GM18951 (cell line): ENCODE measurements around the gene CCDC85C.

Source experiments
- POLR2A ChIP-seq: IDR thresholded peaks from 4 replicates; pipeline ENCODE4 v1.6.1; 2011; ENCODE audit warnings: mild to moderate bottlenecking; ENCODE audit not compliant: insufficient read length, insufficient read depth; ENCODE audit errors: extremely low read depth
- in situ Hi-C: fragments of 300-500 bp; cut with MboI; formaldehyde crosslinking; loops from one replicate; pipeline ENCODE4 v1.12.0; 2022; ENCODE audit warnings: low sequenced_read_pairs, mixed read lengths, inconsistent platforms; ENCODE audit not compliant: unreplicated experiment

CCDC85C gene

DNA sequence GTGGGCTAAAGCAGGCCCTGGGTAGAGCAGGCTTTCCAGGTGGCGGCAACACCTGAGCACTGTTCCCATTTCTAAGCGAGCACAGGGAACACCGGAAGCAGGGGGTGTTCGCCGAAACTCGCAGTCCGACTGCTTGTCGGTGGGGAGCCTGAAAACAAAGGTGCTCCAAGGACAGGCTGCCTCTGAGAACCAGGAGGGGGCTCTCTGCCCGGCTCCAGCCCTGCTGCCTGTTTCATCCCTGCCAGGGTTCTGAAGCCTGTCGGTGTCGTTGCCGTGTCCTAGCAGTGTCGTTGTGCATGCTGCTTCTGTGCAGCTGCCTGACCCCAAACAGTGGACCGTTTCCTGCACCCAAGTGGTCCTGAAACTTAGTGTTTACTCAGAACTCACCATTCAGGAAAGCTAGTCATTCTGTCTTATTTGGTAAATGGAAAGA lies 101.0 kb downstream of the CCDC85C start:
- no peak for TF ChIP-seq POLR2A
- in situ Hi-C loops, result loop anchor here (25.0 kb wide), 1 partner anchor 384 kb away; no protein-coding TSS in a partner anchor

DNA sequence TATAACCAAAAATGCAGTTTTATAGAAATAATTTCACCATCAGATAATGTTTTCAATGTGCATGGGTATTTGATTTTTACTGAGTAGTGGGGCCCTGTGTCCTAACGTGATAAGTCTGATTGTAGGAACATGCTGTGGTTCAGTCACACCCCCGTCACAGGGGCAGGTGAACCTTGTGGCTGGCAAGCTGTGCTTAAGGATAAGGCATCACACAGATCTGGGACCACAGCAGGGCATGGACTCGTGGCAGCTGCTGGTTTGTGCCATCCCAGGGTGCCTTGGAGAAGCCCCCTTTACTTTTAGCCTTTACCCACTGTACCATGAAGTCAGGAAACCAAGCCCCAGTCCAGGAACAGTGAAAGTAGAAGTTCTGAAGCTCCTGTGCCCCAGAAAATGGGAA lies 106.1 kb downstream of the CCDC85C start:
- TF ChIP-seq POLR2A, result no peak
- in situ Hi-C loops, result no loop called here

DNA sequence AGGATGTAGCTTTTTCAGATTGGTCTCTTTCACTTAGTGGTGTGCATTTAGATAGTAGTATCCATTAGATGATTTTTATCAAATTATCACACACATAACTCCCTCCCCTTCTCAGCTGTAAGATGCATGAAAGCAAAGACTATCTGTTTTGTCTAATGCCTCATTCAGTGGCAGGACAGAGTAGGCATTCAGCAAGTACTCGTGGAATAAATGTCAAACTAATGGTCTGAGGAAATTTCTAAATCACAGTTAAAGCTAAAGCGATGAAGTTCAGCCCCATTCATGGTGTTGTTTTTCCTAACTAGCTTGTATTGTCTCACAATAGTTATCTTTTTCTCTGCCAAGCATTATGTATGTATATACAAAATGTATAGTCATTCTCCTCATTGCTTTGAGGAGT lies 106.7 kb downstream of the CCDC85C start:
- in situ Hi-C loops, result no loop called here

DNA sequence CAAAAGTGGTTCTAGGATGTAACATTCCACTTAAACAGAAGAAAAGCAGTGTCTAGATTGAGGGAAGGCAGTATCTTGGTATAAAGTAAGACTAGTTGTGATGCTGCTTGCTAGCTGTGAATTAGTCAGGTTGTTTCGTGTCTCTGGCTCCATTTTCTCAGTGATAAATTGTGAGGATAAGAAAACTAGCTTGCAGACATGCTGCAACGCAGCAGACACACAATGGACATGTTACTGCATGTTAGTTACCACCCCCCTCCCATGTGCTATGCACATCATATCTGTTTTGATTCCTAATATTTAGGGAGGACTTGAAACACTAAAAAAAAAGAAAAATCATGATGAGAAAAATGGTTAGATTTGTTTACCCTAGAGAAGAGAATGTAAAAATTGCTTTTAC lies 119.9 kb downstream of the CCDC85C start:
- no peak for TF ChIP-seq POLR2A
- in situ Hi-C loops, result no loop called here

More for the DNA sequence above, 106.7 kb downstream of the CCDC85C start:
- TF ChIP-seq POLR2A, result no peak

DNA sequence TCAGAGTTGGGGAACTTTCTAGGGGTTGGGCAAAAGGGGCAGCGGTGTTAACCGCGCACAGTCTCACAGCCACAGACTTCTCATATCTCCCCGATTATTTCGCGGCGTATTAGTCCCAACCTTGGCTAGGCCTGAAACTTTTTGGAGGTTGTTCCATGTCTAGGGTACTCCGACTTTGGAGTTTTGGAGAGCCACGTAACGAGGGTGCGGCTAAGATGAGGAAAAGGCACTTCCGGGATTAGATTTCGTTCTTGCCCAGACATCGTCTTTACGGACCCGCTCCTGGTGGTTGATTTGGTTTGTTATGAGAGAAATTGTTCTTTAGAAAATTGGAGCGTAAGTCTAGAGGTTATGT lies 122.3 kb downstream of the CCDC85C start:
- no peak for TF ChIP-seq POLR2A
- in situ Hi-C loops, result no loop called here

DNA sequence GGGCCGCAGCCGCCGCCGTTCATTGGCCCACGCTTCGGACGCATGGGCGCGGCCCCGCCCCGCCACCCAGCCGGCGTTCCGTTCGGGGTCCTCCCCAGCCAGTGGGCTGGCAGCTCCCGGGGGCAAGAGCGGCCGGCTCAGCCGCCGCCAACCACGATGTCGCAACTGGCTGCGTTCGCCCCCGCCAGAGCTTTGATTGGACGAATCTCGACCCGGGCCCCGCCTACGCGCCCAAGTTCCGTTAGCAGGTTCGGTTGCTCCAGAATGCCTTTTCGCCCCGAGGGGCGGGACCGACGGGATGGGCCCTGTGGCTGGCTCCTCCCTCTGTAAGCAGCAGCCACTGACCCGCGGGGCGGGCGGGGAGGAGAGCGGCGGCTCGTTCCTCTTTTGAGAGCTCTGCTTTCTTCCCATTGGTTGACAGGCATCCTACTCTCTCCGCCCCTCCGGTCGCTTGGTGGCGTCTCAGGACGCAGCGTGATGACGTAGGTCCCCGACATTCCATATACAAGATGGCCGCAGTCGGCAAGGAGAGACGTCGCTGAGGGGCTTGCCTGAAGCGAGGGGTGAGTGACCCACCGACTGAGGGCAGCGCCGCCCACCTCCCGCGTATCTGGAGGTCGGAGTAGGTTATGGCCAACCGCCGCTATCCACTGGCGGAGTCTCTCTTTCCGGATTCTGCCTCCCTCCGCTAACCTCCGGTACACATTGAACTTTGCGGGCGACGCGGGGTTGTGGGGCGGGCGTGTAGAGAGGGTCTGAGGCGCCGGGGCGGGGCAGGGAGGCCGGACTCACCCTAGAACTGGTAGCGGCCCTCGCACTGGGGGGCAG lies 122.9 kb downstream of the CCDC85C start, which contains the start of gene CCNK:
Gene CCNK, plus strand, starts transcription at position 493 of the 828 bp plus-strand sequence. CDS start 11,269 bp downstream, outside the sequence.
- in situ Hi-C loops, result no loop called here
- peak; percentile 93 for TF ChIP-seq POLR2A

DNA sequence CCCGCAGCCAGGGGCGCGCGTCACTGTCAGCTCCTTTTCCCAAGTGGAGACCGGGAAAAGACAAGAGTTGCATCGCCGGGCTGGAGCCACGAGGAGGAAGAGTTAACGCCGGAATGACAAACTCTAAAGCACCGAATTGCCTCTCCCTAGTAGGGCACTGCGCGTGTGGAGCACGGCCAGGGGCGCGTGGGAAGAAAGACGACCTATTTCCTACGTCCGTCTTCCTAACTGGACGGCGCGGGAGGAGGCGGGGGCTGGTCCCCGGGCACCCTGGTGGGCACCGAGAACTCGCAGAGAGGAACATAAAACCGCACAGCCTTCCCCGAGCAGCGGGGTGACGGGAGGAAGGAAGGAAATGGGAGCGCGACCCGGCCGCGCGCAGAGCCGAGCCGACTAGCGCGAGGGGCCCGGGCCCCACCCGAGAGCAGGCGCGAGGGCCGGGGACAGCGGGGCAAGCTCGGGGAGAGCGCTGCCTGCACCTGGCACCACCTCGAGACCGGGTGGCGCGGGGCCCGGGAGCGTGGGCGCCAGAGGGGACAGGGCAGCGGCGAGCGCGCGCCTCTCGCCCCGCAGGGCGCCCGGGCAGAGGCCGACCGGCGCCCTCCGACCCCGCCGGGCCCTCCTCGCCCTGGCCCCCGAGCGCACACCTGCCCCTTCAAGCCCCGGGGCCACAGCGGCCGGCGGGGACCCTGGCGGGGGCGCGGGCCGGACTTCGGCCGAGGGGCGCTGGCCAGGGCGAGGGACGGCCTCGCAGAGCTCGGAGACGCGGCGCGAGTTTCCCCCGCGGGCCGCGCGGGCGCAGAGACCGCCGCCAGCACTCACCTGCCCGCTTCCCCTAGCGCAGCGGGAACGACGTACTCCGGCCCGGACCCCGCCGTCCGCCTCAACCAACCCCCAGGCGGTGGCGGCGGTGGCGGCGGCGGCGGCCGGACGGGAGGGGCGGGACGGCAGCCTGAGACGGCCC lies 123.8 kb downstream of the CCDC85C start, which contains the start of gene SETD3:
Gene SETD3, minus strand, starts transcription at position 954 of the 964 bp plus-strand sequence. CDS start 15,054 bp downstream, outside the sequence.
- peak; percentile 59 for TF ChIP-seq POLR2A
- in situ Hi-C loops, result no loop called here

DNA sequence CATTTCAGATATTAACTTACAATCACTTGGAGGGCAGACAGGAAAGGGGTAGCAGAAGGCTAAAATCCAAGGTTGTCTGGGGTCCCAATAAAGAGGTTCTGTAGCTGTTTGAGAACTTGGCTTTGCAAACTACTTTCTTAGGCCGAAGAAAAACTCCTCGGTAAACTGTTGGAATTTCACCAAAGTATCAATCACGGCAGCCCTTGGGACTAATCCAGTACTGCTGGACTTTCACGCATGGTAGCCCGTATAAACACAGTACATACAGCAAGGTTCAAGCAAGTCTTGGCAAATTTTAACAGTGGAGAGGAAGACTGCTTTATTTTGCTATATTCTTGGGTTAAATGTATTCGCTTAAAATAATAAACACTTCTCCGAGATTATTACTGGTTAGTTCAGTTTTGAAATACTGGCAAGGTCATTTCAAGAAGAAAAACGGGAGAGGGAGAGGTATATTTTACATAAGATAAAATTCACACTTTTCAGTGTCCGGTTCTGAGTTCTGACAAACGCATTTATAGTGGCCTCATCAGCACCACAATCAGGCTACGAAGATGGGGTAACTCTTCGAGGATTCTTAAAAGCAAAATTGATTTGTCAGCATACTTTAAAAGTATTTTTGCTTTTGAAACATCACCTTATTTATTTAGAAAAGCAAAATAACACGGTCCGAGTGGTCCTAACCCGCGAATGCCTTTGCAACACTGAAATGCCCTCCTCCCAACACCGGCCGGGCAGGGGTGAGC lies 124.7 kb downstream of the CCDC85C start:
- in situ Hi-C loops, result no loop called here
- no peak for TF ChIP-seq POLR2A

DNA sequence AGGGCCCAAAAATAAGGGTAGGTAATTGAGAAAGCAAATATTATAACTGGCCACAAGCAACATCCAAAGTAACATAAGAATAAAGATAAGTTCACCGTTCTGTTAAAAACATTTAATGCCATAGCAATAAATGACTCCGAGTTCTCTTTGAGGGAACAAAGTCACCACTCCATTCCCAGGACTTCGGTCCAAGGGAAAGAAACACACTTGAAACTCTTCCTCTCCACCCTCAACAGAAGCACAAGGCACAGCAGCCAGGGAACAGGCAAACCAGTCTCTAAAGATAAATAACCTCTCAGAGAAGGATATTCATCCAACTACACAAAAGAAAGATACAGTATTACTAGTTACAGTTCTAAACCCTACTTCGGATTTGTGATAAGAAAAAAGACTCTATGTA lies 125.9 kb downstream of the CCDC85C start:
- in situ Hi-C loops, result no loop called here
- TF ChIP-seq POLR2A, result no peak

DNA sequence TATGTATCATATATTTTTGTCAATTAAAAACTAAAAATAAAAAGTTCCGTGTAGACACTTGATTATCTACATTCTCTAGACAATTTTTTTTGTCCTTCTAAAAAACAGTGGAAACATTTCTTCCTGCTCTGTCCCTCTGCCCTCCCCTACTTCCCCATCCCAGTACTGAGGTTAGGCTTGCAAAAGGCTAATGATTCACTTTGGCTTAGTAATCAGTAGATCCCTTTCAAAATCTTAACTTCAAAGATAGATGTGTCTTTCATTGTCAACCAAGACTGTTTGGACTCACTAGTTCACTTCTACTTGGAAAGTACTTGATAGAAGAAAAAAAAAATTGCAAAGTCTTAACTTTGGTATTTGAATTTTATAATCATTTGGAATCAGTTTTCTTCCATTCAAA lies 127.1 kb downstream of the CCDC85C start:
- TF ChIP-seq POLR2A, result no peak
- in situ Hi-C loops, result no loop called here

DNA sequence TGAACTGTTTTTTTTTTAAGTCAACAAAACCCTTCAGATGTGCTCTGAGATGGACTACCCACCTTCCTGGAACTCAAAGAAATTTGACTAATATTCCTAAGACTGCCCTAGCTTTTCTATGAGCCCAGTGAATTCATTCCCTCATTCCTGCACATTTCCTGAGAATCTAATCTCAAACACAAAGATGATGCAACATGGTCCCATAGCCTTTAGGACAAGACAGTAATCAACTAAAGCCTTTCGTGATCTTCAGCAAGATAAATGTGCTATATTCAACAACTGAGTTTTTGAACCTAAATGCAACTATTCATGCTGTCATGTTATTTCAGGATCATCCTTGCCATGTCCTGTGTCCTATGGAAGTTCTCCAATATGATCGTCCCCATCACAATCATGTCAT lies 128.3 kb downstream of the CCDC85C start:
- in situ Hi-C loops, result no loop called here
- no peak for TF ChIP-seq POLR2A

DNA sequence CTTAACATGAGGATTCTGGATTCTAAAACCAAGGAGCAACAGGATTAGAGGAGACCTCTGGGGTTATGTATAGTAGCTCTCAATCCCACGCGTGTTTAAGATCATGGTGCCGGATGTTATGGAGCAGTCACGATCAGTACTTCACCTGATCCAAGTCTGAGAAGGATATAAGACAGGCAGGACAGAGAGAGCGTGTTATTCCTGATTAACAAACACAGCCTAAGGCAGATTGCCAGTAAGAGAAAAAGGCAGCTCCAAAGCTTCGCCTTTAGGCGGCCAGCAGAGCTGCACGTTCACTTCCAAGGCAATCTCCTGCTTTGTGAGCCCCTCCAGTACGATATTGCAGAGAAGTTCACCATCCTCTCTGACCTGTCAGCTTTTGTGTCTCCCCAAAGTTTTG lies 128.8 kb downstream of the CCDC85C start:
- in situ Hi-C loops, result no loop called here
- no peak for TF ChIP-seq POLR2A

DNA sequence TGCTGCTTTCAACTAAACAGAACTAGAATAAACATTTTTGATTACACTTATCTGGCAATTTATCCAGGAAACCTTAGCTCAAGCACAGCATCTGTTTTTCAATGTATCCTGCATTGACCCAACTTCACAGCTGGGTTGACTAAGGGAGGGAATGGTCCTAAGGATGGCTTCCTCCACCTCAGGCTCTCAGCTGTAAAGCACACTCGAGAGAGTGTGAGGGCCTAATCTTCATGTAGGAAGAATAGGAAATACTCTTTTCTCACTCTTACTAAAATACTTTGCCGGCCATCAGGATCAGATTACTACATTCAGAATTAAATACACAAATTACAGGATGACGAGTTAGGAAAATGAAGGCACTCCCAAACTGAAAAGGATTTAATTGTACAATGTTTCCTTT lies 130.5 kb downstream of the CCDC85C start:
- no peak for TF ChIP-seq POLR2A
- in situ Hi-C loops, result no loop called here

DNA sequence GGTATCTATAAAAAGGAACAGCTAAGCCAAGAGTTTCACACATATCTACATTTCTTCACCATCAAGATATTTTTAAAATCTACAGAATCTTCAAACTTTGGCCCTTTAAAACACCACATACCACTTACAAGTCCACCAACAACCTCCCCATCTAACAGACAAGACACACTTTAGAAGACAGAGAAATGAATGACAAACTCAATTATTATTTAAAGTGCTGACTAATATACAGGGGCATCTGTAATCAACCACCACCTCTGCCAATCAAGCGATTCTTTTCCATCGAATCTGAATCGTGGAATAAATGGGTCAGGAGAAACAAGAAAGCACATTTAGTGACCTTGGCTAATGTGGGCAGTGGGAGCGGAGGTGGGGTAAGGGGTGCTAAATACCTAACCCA lies 131.1 kb downstream of the CCDC85C start:
- no peak for TF ChIP-seq POLR2A
- in situ Hi-C loops, result no loop called here
